Neuronal stem cell (in vitro differentiated cells): ENCODE measurements around the gene MBOAT7.

Experiments
- DNase-seq: peaks from one replicate; pipeline ENCODE4 v3.0.0-alpha.2; 2013; ENCODE audit warnings: low spot score
- H2AFZ ChIP-seq: one replicate; pipeline ENCODE4 v1.6.1; 2013; ENCODE audit warnings: mild to moderate bottlenecking, low read length, inconsistent platforms
- H2AK5ac ChIP-seq: 2 replicates; pipeline ENCODE4 v1.6.1; 2013; ENCODE audit warnings: low read depth, mild to moderate bottlenecking, inconsistent platforms, low read length, moderate library complexity, mixed read lengths
- H2BK120ac ChIP-seq: 2 replicates; pipeline ENCODE4 v1.6.1; 2013; ENCODE audit warnings: low read depth, mild to moderate bottlenecking, inconsistent platforms, low read length, moderate library complexity, mixed read lengths
- H2BK12ac ChIP-seq: one replicate; pipeline ENCODE4 v1.6.1; 2013; ENCODE audit warnings: low read length, inconsistent platforms
- H2BK15ac ChIP-seq: 2 replicates; pipeline ENCODE4 v1.6.1; 2013; ENCODE audit warnings: mild to moderate bottlenecking, low read length, inconsistent platforms, mixed read lengths
- H2BK5ac ChIP-seq: one replicate; pipeline ENCODE4 v1.6.1; 2013; ENCODE audit warnings: inconsistent platforms, mild to moderate bottlenecking, low read length, moderate library complexity
- H3K14ac ChIP-seq: one replicate; pipeline ENCODE4 v1.6.1; 2013; ENCODE audit warnings: low read length, inconsistent platforms
- H3K18ac ChIP-seq: 2 replicates; pipeline ENCODE4 v1.6.1; 2013; ENCODE audit warnings: low read length, inconsistent platforms
- H3K23ac ChIP-seq: 2 replicates; pipeline ENCODE4 v1.6.1; 2013; ENCODE audit warnings: low read depth, mild to moderate bottlenecking, mixed read lengths, low read length, inconsistent platforms; ENCODE audit not compliant: poor library complexity
- H3K27ac ChIP-seq: replicated peaks from 3 replicates; pipeline ENCODE4 v1.5.1; 2013; ENCODE audit warnings: low read length, inconsistent platforms
- H3K27me3 ChIP-seq, 3 experiments: 2 replicates each; pipeline ENCODE4 v1.6.1; 2013; ENCODE audit warnings: low read length in 3 of 3, mild to moderate bottlenecking in 2 of 3, inconsistent platforms in 1 of 3, low read depth in 1 of 3, mixed read lengths in 1 of 3, moderate library complexity in 1 of 3; ENCODE audit not compliant: control insufficient read depth in 3 of 3, insufficient read depth in 3 of 3
- H3K36me3 ChIP-seq, 2 donors: replicated peaks in 1 of 2; 2 replicates each; pipeline ENCODE4 v1.6.1; 2013; ENCODE audit warnings: low read length in 2 of 2; ENCODE audit not compliant: control insufficient read depth in 2 of 2, insufficient read depth in 2 of 2
- H3K4ac ChIP-seq: 2 replicates; pipeline ENCODE4 v1.6.1; 2013; ENCODE audit warnings: inconsistent platforms, mild to moderate bottlenecking, low read length, moderate library complexity
- H3K4me1 ChIP-seq, 2 donors: 1 replicate in 1 of 2; 2 replicates in 1 of 2; pipeline ENCODE4 v1.6.1; 2013; ENCODE audit warnings: low read length in 2 of 2, low read depth in 1 of 2; ENCODE audit not compliant: control insufficient read depth in 2 of 2, insufficient read depth in 1 of 2
- H3K4me2 ChIP-seq: one replicate; pipeline ENCODE4 v1.6.1; 2013; ENCODE audit warnings: mild to moderate bottlenecking, low read length, inconsistent platforms; ENCODE audit not compliant: insufficient read depth, poor library complexity, severe bottlenecking
- H3K4me3 ChIP-seq, 2 donors: 2 replicates each; pipeline ENCODE4 v1.5.1; 2013; ENCODE audit warnings: low read length in 2 of 2, mild to moderate bottlenecking in 2 of 2, inconsistent platforms in 1 of 2, moderate library complexity in 1 of 2
- H3K79me1 ChIP-seq: one replicate; pipeline ENCODE4 v1.6.1; 2013; ENCODE audit warnings: low read depth, mild to moderate bottlenecking, inconsistent platforms, low read length, moderate library complexity
- H3K9ac ChIP-seq: one replicate; pipeline ENCODE4 v1.6.1; 2013; ENCODE audit warnings: mild to moderate bottlenecking, low read depth, low read length, inconsistent platforms; ENCODE audit not compliant: poor library complexity
- H3K9me3 ChIP-seq, 2 donors: replicated peaks in 1 of 2; 2 replicates each; pipeline versions ENCODE3 to v1.6.1; 2013; ENCODE audit warnings: low read length in 2 of 2, mild to moderate bottlenecking in 2 of 2, inconsistent platforms in 1 of 2, low read depth in 1 of 2, mixed read lengths in 1 of 2, moderate library complexity in 1 of 2; ENCODE audit not compliant: control insufficient read depth in 2 of 2, insufficient read depth in 1 of 2
- H4K8ac ChIP-seq: one replicate; pipeline ENCODE4 v1.6.1; 2013; ENCODE audit warnings: low read depth, mild to moderate bottlenecking, inconsistent platforms, low read length, moderate library complexity
- H4K91ac ChIP-seq: one replicate; pipeline ENCODE4 v1.6.1; 2013; ENCODE audit warnings: low read length, low read depth, mild to moderate bottlenecking, inconsistent platforms; ENCODE audit not compliant: poor library complexity
- WGBS, 2 donors: extraction: QIAGEN DNeasy Blood & Tissue Kit; methylation state at CpG; one replicate each; pipeline ENCODE4 v1.1.7; 2013; ENCODE audit warnings: missing lambda C conversion rate in 2 of 2, mixed read lengths in 1 of 2; ENCODE audit not compliant: insufficient read length in 2 of 2, insufficient replicate concordance in 1 of 2; ENCODE audit errors: extremely low coverage in 2 of 2; 5-methylcytosine and 5-hydroxymethylcytosine counted together

The MBOAT7 gene

GRCh38 chr19:54138489-54139256, 50.7 kb downstream of the MBOAT7 start:
- H2AK5ac ChIP-seq, result peak overlapping the region; percentile 95
- peak overlapping the region; percentile 98 for H3K23ac ChIP-seq
- H3K14ac ChIP-seq, result no peak overlapping the region
- no peak overlapping the region for H2AFZ ChIP-seq
- WGBS, 2 donors, result no CpG with 5 or more reads among the region's 31 CpGs
- no peak overlapping the region for H4K91ac ChIP-seq
- H3K4me3 ChIP-seq, result peak overlapping the region; percentile 68 to 90
- peaks cover 33 to 50% of the 10 kb centered on the region in 2 donors for H3K36me3 ChIP-seq
- H3K18ac ChIP-seq, result peak overlapping the region; percentile 99
- no peak overlapping the region for H4K8ac ChIP-seq
- no peak overlapping the region for H3K27ac ChIP-seq
- peaks cover 37% of the 10 kb centered on the region for H3K79me1 ChIP-seq
- no peak overlapping the region for H2BK15ac ChIP-seq
- peak overlapping the region; percentile 84 for H3K4me2 ChIP-seq
- H2BK120ac ChIP-seq, result peak overlapping the region; percentile 72
- H2BK12ac ChIP-seq, result no peak overlapping the region
- H2BK5ac ChIP-seq, result peak overlapping the region; percentile 96
- peak overlapping the region; percentile 95 for H3K9ac ChIP-seq
- peaks cover 16% of the 10 kb centered on the region in 2 donors for H3K4me1 ChIP-seq
- no peak for DNase-seq
- H3K9me3 ChIP-seq, result peaks cover under 1 to 1% of the 10 kb centered on the region in 2 donors
- H3K27me3 ChIP-seq, result no peaks in the 10 kb centered on the region
- H3K4ac ChIP-seq, result no peak overlapping the region

DNA sequence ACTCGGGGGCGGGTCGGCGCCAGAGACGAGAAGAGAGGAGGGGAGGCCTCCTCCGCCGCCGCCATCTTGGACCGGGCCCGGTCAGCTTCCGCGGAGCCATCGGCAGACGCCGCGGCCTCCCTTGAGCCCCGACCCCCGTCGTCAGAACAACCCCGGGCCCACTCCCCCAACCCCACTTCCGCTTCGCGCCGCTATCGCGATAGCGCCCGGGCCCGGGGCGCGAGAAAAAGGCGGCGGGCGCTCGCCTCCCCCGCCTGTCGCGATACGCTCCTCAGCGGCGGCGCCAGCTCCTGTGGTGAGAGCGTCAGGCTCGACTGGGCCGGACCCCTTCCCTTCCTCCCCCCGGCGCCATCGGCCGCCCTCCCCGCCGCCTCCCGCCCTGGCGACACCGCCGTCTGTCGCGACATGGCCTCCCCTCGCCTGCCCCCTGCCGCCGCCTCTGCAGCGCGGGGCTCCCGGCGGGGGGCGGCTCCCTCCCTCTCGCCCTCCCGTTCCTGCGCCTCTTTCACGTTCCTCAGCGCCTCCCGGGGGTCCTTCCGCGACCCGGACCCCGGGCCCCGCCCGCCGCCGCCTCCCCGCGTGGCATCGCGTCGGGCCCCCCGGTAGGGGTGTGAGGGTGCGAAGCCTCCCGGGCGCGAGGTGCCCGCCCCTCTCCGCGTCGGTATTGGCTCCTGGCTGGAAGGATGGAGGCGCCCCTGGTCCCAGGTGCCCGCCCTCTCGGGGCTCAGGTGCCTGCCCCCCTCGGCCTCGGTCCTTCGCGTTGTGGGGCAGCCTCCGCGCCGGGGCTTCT, 51.5 kb downstream of the MBOAT7 start, which contains the start of gene CNOT3:
TSS of gene CNOT3 (plus strand) at position 64 of the 790 bp plus-strand sequence. CDS start 5,217 bp downstream, outside the sequence.
- peaks cover 16% of the 10 kb centered on the region in 2 donors for H3K4me1 ChIP-seq
- no peak for DNase-seq
- H2AK5ac ChIP-seq, result peak within 1 kb of the TSS; percentile 95
- peak within 1 kb of the TSS; percentile 84 for H3K4me2 ChIP-seq
- peak within 1 kb of the TSS; percentile 78 for H2AFZ ChIP-seq
- H3K23ac ChIP-seq, result peak within 1 kb of the TSS; percentile 98
- H2BK5ac ChIP-seq, result peak within 1 kb of the TSS; percentile 96
- peaks cover 3% of the 10 kb centered on the region in 2 donors for H3K9me3 ChIP-seq
- peak within 1 kb of the TSS; percentile 28 for H3K27ac ChIP-seq
- peak within 1 kb of the TSS; percentile 32 for H2BK15ac ChIP-seq
- peak within 1 kb of the TSS; percentile 99 for H3K18ac ChIP-seq
- peak within 1 kb of the TSS; percentile 68 to 90 for H3K4me3 ChIP-seq
- H4K91ac ChIP-seq, result no peak within 1 kb of the TSS
- H3K9ac ChIP-seq, result peak within 1 kb of the TSS; percentile 95
- H2BK12ac ChIP-seq, result no peak within 1 kb of the TSS
- H4K8ac ChIP-seq, result no peak within 1 kb of the TSS
- peak within 1 kb of the TSS; percentile 86 for H3K14ac ChIP-seq
- H3K36me3 ChIP-seq, result peaks cover 25 to 42% of the 10 kb centered on the region in 2 donors
- WGBS, 2 donors, result no CpG with 5 or more reads among the region's 103 CpGs
- no peak within 1 kb of the TSS for H3K4ac ChIP-seq
- peak within 1 kb of the TSS; percentile 72 for H2BK120ac ChIP-seq
- peaks cover 35% of the 10 kb centered on the region for H3K79me1 ChIP-seq
- H3K27me3 ChIP-seq, result no peaks in the 10 kb centered on the region

DNA sequence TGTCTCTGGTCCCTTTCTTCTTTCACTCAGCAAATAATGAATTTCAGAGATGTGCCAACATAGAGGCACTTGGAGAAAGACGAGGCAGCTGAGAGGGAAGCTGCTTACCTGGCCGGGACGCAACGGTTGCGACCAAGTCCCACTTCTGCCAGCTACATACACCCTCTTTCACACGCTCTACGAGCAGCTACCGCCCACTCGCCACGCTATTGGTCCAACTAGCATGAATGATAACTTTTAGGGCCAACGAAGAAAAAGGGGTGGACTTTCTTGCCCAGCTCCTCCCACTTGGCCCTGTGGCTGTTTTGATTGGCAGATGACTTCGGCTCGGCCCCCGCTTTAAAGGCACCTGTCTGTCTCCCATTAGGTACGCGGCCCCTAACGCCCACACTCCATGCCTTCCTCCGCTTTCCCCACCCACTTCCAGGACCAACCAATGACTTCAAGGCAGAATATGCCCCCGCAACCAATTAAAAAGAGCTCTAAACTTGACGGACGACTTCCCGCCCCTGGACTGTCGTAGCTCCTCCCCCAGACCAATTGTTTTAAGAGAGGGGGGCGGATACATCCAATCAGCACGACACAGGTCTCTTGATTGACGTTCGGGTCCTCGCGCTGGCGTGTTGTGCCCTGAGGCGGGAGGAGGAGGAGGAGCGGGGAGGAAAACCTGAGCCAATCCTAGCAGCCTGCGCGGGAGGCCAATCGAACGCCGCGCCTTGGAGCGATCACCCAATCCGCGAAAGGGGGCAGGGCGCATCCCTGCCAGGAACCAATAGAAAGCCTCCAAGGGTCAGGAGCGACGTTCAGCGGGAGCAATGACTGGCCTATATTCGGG, 52.3 kb downstream of the MBOAT7 start:
- no peak overlapping the region for H2BK12ac ChIP-seq
- H3K14ac ChIP-seq, result no peak overlapping the region
- H3K27ac ChIP-seq, result peak overlapping the region; percentile 28
- peak overlapping the region; percentile 96 for H2BK5ac ChIP-seq
- H4K8ac ChIP-seq, result no peak overlapping the region
- peak overlapping the region; percentile 81 for H3K4me2 ChIP-seq
- peak overlapping the region; percentile 74 for H2AFZ ChIP-seq
- H3K4me3 ChIP-seq, result peak overlapping the region; percentile 68 to 81
- H3K18ac ChIP-seq, result peak overlapping the region; percentile 49
- H3K4me1 ChIP-seq, result peaks cover 16% of the 10 kb centered on the region in 2 donors
- no peaks in the 10 kb centered on the region for H3K27me3 ChIP-seq
- peaks cover 19 to 38% of the 10 kb centered on the region in 2 donors for H3K36me3 ChIP-seq
- H2BK120ac ChIP-seq, result no peak overlapping the region
- no CpG with 5 or more reads among the region's 46 CpGs for WGBS, 2 donors
- peaks cover 32% of the 10 kb centered on the region for H3K79me1 ChIP-seq
- no peak overlapping the region for H3K4ac ChIP-seq
- H3K9ac ChIP-seq, result peak overlapping the region; percentile 91
- H2BK15ac ChIP-seq, result no peak overlapping the region
- H3K9me3 ChIP-seq, result peaks cover 3% of the 10 kb centered on the region in 2 donors
- H4K91ac ChIP-seq, result no peak overlapping the region
- H2AK5ac ChIP-seq, result no peak overlapping the region
- DNase-seq, result peak; percentile 100
- H3K23ac ChIP-seq, result peak overlapping the region; percentile 98
